Measurements from ENCODE around the gene ACSS1.

The ACSS1 gene

DNA sequence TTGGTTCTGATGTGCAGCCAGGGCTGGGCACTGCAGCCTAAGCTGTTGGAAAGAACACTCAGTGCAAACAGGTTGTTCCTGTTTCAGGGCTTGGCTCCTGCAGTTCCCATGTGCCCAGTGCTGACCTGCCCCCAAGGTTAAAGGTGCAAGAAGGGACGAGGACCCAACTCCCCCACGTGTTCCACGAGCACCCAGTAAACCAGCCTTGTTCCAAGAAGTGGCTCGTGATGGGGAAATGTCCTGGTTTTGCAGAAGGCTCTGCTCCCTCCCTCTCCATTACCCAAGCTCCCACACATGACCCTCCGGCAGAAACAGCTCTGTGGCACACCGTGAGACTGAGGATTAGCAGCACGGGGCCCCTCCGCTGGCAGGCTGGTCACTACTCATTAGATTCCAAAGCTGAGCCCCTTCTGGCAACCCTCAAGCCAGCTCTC lies 9.4 kb downstream of the ACSS1 start:
- in situ Hi-C loops (cut with MboI; ENCODE audit: low sequenced_read_pairs) = no loop called here

- in situ Hi-C loops (cut with MboI; ENCODE audit: low sequenced_read_pairs) = no loop called here
These were observed 10.2 kb downstream of the ACSS1 start for GRCh38 chr20:25047766-25048165.

DNA sequence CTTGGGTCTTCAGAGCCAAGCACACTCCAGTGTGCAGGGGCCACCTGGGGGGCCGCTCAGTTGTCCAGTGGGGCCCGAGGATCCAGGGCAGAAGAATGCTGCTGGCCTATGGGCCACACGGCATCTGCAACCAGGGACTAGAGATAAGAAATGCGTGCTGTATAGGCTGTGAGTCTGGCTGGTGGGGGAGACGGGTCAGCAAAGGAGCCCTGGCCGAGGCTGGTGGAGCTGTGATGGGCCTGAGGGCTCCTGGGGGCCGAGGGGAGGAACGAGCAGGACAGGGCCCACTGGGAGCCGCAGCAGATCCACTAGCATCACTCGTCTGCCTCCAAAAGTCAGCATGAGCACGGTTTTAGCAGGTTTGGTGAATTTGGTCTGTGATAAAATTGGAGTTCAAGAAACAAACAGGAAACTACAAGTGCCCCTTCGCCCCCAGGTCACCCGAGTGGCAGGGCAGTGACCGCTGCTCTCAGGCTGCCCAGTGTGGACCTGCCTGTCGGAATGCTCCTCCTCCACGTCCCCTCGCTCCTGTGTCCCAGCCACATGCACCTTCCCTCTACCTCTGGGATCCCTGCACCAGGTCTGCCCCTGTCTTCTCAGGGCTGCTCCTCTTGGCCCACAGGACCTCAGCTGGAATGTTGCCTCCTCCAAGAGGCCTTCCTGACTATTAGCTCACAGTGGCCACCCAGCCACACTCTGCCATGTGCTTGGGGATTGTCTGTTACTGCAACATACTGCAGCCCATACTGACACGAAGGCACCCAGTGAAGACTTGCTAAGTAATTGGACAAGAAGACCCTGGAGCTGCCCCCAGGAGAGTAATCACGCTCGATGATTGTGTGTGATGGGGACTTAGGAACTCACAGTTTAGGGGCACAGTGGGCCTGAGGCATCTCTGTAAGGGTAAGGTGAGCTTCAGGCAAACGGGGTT lies 10.9 kb downstream of the ACSS1 start:
- in situ Hi-C loops (cut with MboI; ENCODE audit: low sequenced_read_pairs) = no loop called here

GRCh38 chr20:25046181-25046641 lies 11.7 kb downstream of the ACSS1 start:
- in situ Hi-C loops (cut with MboI; ENCODE audit: low sequenced_read_pairs) = no loop called here

- in situ Hi-C loops (cut with MboI; ENCODE audit: low sequenced_read_pairs) = no loop called here
These were observed 12.6 kb downstream of the ACSS1 start for GRCh38 chr20:25045343-25045712.

GRCh38 chr20:25044660-25045342 lies 13.1 kb downstream of the ACSS1 start:
- in situ Hi-C loops (cut with MboI; ENCODE audit: low sequenced_read_pairs) = no loop called here

- in situ Hi-C loops (cut with MboI; ENCODE audit: low sequenced_read_pairs) = no loop called here
These were observed 13.7 kb downstream of the ACSS1 start for GRCh38 chr20:25044261-25044560.

GRCh38 chr20:25043499-25044260 lies 14.3 kb downstream of the ACSS1 start:
- in situ Hi-C loops (cut with MboI; ENCODE audit: low sequenced_read_pairs) = no loop called here

GRCh38 chr20:25042531-25043498 lies 15.1 kb downstream of the ACSS1 start:
- in situ Hi-C loops (cut with MboI; ENCODE audit: low sequenced_read_pairs) = no loop called here

DNA sequence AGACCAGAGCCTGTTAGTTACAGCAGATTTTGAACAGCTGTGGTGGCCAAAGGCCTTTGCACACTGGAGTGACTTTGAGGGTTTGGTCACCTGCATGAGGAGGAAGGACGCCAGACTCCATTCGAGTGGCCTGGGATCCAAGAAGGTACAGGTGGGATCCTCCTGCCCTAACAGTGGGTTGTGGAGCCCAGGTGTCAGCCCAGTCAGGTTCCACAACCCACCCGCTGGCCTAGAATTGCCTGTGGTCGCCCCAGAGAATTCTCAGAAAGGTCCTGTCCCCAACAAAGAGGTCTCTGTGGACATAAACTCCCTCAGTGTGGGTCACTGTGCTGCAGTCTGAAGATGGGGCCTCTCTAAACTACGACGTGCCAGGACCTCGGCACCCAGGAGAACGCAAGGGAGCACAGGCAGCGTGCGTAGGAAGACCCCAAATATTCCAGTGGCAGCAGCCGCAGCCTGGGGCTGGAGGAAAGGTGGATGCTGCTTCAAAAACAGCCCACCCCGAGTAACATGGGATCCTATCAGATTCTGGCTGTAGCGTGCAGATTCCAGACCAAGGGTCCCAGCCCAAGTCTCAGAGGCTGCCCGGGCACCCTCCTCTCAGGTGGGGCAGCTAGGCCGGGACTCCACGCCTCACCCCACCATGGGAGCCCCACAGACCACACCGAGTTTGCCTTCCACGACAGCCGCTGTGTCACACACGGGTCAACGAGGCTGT lies 16.0 kb downstream of the ACSS1 start:
- in situ Hi-C loops (cut with MboI; ENCODE audit: low sequenced_read_pairs) = no loop called here

DNA sequence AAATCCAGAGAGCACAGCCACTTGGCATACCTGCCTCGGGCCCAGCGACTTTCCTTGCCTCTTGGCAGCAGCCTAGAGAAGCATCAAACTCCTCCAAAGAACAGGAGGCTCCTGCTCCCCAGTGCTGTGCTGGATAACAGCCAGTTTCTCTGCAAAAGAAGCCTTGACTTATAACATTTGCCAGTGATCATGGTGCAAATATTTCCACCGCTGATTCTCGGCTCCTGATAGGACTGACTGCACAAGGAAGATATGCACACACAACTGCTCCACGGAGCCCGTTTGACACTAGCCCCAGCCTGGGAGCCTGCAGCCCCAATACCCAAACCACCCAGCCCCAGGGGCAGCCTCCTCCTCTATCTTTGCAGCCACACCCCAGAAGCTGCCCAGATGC lies 17.5 kb downstream of the ACSS1 start:
- in situ Hi-C loops (cut with MboI; ENCODE audit: low sequenced_read_pairs) = no loop called here

DNA sequence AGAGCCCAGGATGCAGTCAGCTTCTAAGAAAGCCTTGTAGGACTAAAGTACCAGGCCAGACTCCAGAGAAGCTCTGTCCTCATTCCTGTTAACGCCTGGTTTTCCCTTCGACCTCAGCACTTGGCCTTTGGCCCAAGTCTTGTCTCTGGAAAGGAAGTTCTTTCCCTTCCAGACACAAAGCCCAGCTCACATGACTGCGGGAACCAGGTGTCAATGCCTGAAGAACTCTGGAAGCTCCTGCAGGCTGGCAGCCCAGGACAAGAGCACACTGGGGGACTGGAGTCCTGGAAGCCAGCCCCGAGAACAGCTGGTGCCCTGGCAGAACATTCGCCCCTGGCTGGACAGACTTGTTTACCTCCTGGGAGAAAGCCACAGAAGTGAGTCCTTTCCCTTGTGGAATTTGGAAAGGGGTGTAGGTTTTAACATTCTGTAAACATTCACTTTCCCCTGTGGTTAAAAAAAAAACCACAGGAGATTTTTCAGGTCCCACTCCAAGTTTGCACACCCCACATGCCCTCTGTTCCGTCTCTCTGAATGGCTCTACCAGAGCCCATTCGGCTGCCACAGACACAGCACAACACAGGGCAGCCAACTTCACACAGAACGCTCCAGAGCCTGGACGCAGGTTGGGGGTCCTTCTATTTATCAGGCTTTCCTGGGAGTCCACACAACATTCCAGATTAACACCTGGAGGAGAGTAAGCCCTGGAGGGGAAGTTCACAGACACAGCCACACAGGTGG lies 18.1 kb downstream of the ACSS1 start:
- in situ Hi-C loops (cut with MboI; ENCODE audit: low sequenced_read_pairs) = no loop called here

GRCh38 chr20:25038591-25039015 lies 19.3 kb downstream of the ACSS1 start:
- in situ Hi-C loops (cut with MboI; ENCODE audit: low sequenced_read_pairs) = no loop called here

DNA sequence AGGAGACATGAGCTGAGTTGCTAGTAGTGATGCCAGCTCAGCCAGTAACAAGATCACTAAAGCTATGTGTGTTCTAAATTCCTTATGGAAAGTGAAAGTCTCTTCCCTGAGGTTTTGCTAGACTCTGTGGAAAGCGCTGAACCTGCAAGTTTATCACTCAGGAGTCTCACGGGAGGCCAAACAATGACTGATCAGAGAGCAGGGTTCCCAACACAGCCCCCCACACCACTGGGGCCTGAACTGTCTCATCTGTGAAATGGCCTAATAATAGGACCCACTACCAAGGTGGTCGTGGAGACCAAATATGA lies 19.9 kb downstream of the ACSS1 start:
- in situ Hi-C loops (cut with MboI; ENCODE audit: low sequenced_read_pairs) = no loop called here

GRCh38 chr20:25037288-25038102 lies 20.4 kb downstream of the ACSS1 start:
- in situ Hi-C loops (cut with MboI; ENCODE audit: low sequenced_read_pairs) = no loop called here

DNA sequence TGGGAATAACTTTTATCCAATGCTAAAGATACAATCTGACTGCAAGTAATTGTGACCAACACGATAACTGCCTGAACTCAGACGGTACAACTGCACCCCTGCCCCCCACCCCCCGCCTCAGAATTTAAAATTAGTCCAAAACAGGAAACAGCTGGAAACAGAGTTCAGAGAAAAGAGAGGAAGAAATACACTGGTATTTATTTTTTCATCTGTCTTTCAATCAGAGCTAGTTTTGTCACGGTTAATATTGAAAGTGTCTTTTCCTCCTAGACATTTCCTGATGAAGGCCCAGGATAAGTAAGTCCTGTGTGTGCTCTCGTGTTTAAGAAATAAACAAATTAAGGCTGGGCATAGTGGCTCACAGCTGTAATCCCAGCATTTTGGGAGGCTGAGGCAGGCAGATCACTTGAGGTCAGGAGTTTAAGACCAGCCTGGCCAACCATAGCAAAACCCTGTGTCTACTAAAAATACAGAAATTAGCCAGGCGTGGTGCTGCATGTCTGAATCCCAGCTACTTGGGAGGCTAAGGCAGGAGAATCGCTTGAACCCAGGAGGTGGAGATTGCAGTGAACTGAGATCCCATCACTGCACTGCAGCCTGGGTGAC lies 21.5 kb downstream of the ACSS1 start:
- in situ Hi-C loops (cut with MboI; ENCODE audit: low sequenced_read_pairs) = no loop called here

- in situ Hi-C loops (cut with MboI; ENCODE audit: low sequenced_read_pairs) = no loop called here
These were observed 22.0 kb downstream of the ACSS1 start for GRCh38 chr20:25035921-25036320.

GRCh38 chr20:25033924-25034300 lies 24.0 kb downstream of the ACSS1 start:
- in situ Hi-C loops (cut with MboI; ENCODE audit: low sequenced_read_pairs) = no loop called here
